ENCODE measurements around the gene LAMA2. TPM values are rescaled to one million over a fixed set of nuclear protein-coding genes. Genes with fewer than 3 reads are reported as not detected.

Gene LAMA2
- total and polyA plus RNA-seq, 2 of the 13 experiments (the other 11 are each of a cell fraction or from before 2014, with no cell fraction given), result 0.11 to 0.28 TPM

DNA sequence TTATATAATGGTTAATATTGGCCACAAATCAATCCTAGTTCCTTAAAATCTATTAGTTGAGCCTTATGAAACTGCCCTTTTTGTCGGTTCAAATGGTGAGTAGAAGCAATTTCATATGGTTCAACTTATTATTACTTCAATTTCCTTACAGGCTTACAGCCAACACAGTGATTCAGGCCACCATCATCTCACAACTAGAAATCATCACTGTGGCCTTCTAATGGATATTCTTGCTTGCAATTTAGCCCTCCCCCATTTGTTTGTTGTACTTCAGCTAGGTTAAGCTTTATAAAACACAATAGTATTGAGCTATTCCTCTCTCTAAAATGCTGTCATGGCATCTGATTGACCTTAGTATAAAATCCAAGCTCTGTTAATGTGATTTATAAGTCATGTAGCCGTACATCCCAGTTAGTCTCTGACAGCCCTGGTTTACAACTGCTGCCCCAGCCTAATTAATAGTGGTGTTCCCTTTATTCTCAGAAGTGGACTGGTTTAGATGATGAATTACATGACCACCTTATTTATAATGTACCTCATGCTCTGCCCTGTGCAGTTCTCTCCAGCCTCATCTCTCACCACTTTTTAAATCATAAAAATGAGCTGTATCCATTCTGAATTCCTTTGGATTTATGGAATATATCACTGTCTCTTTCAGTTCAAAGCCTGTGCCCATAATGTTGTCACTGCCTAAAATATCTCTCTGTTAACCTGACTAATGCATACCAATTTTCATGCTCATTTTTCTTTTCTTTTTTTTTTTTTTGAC lies 36.7 kb downstream of the LAMA2 start:
- no TSS peak for BruUV-seq (replicated peaks)
- no peak overlapping the region for H3K4me2 ChIP-seq (ENCODE audit: low read depth, low read length)
- no peaks in the 10 kb centered on the region for H3K4me1 ChIP-seq (ENCODE audit: insufficient read depth, low read length)
- no peaks in the 10 kb centered on the region for H3K79me2 ChIP-seq (ENCODE audit: insufficient read depth, low read length)
- in situ Hi-C loops (cut with HindIII; ENCODE audit: extremely low pct_ligation_motif_present, low pct_unique_long_range_greater_than_20kb), result no loop called here
- FAIRE-seq, result no peak
- ChIA-PET CTCF (ENCODE audit: low intra/inter-chr PET ratio, low total read pairs) (no interaction called here), POLR2A (no interaction called here)
- TF ChIP-seq, protein P1, sequence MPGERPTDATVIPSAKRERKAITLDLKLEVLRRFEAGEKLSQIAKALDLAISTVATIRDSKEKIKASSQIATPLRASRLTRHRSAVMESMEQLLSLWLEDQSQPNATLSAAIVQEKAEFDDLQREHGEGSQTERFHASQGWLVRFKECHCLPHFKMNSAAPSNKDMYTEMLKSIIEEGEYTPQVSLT (CRISPR knock-in tag; IDR thresholded peaks at IDR 0.05; ENCODE audit: borderline replicate concordance, low read depth), result no peak
- TF ChIP-seq CBX1 (IDR thresholded peaks at IDR 0.05; ENCODE audit: low read depth) (no peak), ZNF33A (CRISPR knock-in tag; IDR thresholded peaks at IDR 0.05; ENCODE audit: borderline replicate concordance) (no peak), ELF4 (CRISPR knock-in tag; IDR thresholded peaks at IDR 0.05; ENCODE audit: borderline replicate concordance) (no peak), TBP (CRISPR knock-in tag; IDR thresholded peaks at IDR 0.05) (no peak), HNRNPUL1 (IDR thresholded peaks at IDR 0.05; ENCODE audit: low read depth, low read length) (no peak), SNAI1 (CRISPR knock-in tag; IDR thresholded peaks at IDR 0.05; ENCODE audit: borderline replicate concordance) (no peak), SRSF4 (IDR thresholded peaks at IDR 0.05; ENCODE audit: low read depth, low read length, poor library complexity, severe bottlenecking) (no peak)
- TF ChIP-seq, protein P2, sequence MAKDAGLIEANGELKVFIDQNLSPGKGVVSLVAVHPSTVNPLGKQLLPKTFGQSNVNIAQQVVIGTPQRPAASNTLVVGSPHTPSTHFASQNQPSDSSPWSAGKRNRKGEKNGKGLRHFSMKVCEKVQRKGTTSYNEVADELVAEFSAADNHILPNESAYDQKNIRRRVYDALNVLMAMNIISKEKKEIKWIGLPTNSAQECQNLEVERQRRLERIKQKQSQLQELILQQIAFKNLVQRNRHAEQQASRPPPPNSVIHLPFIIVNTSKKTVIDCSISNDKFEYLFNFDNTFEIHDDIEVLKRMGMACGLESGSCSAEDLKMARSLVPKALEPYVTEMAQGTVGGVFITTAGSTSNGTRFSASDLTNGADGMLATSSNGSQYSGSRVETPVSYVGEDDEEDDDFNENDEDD (CRISPR knock-in tag; IDR thresholded peaks at IDR 0.05; ENCODE audit: borderline replicate concordance), result no peak
- TF ChIP-seq, protein P3, sequence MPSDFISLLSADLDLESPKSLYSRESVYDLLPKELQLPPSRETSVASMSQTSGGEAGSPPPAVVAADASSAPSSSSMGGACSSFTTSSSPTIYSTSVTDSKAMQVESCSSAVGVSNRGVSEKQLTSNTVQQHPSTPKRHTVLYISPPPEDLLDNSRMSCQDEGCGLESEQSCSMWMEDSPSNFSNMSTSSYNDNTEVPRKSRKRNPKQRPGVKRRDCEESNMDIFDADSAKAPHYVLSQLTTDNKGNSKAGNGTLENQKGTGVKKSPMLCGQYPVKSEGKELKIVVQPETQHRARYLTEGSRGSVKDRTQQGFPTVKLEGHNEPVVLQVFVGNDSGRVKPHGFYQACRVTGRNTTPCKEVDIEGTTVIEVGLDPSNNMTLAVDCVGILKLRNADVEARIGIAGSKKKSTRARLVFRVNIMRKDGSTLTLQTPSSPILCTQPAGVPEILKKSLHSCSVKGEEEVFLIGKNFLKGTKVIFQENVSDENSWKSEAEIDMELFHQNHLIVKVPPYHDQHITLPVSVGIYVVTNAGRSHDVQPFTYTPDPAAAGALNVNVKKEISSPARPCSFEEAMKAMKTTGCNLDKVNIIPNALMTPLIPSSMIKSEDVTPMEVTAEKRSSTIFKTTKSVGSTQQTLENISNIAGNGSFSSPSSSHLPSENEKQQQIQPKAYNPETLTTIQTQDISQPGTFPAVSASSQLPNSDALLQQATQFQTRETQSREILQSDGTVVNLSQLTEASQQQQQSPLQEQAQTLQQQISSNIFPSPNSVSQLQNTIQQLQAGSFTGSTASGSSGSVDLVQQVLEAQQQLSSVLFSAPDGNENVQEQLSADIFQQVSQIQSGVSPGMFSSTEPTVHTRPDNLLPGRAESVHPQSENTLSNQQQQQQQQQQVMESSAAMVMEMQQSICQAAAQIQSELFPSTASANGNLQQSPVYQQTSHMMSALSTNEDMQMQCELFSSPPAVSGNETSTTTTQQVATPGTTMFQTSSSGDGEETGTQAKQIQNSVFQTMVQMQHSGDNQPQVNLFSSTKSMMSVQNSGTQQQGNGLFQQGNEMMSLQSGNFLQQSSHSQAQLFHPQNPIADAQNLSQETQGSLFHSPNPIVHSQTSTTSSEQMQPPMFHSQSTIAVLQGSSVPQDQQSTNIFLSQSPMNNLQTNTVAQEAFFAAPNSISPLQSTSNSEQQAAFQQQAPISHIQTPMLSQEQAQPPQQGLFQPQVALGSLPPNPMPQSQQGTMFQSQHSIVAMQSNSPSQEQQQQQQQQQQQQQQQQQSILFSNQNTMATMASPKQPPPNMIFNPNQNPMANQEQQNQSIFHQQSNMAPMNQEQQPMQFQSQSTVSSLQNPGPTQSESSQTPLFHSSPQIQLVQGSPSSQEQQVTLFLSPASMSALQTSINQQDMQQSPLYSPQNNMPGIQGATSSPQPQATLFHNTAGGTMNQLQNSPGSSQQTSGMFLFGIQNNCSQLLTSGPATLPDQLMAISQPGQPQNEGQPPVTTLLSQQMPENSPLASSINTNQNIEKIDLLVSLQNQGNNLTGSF (CRISPR knock-in tag; IDR thresholded peaks at IDR 0.05), result no peak
- intact Hi-C loops (cut with micrococcal nuclease; ENCODE audit: unreplicated experiment), result no loop called here
- no peak overlapping the region for H3K4me3 ChIP-seq (replicated peaks in 1 of 3; ENCODE audit: insufficient read depth in 1 of 3, low read depth in 2 of 3, low read length in 3 of 3)
- no peak overlapping the region for H3K9ac ChIP-seq (ENCODE audit: insufficient read depth, low read depth, low read length)
- H3K36me3 ChIP-seq (replicated peaks in 1 of 2; ENCODE audit: control insufficient read depth in 1 of 2, insufficient read depth in 2 of 2, low read length in 2 of 2), result no peaks in the 10 kb centered on the region
- DNase-seq (ENCODE audit: low spot score), result no peak
- H3K27me3 ChIP-seq (ENCODE audit: control insufficient read depth in 1 of 2, insufficient read depth in 2 of 2, low read length in 2 of 2), result no peaks in the 10 kb centered on the region; a peak in 1 of 5 replicates
- no peak overlapping the region for H2AFZ ChIP-seq (ENCODE audit: low read length)
- no peaks in the 10 kb centered on the region for H3K9me3 ChIP-seq (ENCODE audit: low read length)
- no peak overlapping the region for H3K27ac ChIP-seq (ENCODE audit: extremely low read length, insufficient read depth, low read length)
- H4K20me1 ChIP-seq (ENCODE audit: insufficient read depth, low read length), result no peaks in the 10 kb centered on the region
- ATAC-seq, result no peak
- 2% methylated on average over 2 of the region's 2 CpGs for WGBS (ENCODE audit: low lambda C conversion rate)

Data from HepG2 (cell line).